Lower lobe of right lung (tissue), 2 donors: ENCODE data around the gene OR10G2. TPM values are rescaled to one million over a fixed set of nuclear protein-coding genes. Genes with fewer than 3 reads are reported as not detected.

Source experiments
- ATAC-seq, 2 donors: fragments of 200-7000 bp; cut with Tn5 transposase; one replicate each; pipeline ENCODE4 v1.9.1; 2020 to 2022; ENCODE audit warnings: mild to moderate bottlenecking in 2 of 2, moderate library complexity in 2 of 2
- DNase-seq: peaks from one replicate; pipeline ENCODE4 v3.0.0-alpha.2; 2020
- H3K27ac ChIP-seq: fragments of 200-600 bp; one replicate; pipeline ENCODE4 v1.8.0; 2022
- H3K27me3 ChIP-seq: fragments of 200-600 bp; one replicate; pipeline ENCODE4 v1.8.0; 2022; ENCODE audit warnings: low read depth
- H3K36me3 ChIP-seq: fragments of 200-600 bp; one replicate; pipeline ENCODE4 v1.8.0; 2022; ENCODE audit warnings: mild to moderate bottlenecking
- H3K4me1 ChIP-seq: fragments of 200-600 bp; one replicate; pipeline ENCODE4 v1.8.0; 2022
- H3K4me3 ChIP-seq: fragments of 200-600 bp; one replicate; pipeline ENCODE4 v1.8.0; 2022; ENCODE audit warnings: mild to moderate bottlenecking
- H3K9me3 ChIP-seq: fragments of 200-600 bp; one replicate; pipeline ENCODE4 v1.8.0; 2022
- CTCF ChIP-seq: fragments of 200-600 bp; IDR thresholded peaks from one replicate; pipeline ENCODE4 v1.8.0; 2022; ENCODE audit warnings: antibody characterized with exemption, mild to moderate bottlenecking
- intact Hi-C: fragments of 100-400 bp; cut with DNase I; formaldehyde crosslinking; loops from one replicate; pipeline ENCODE4 v1.11.0; 2022
- long read RNA-seq: library from polyadenylated mRNA; unstranded; transcript quantifications from one replicate; pipeline ENCODE4 v2.0.0, GENCODE V29; 2021
- total RNA-seq: library from RNA; stranded (reverse); fragmentation: NEBNext Ultra II Directional; extraction: Animal tissue kit (Norgen Biotek cat#: 25700); gene quantifications from one replicate; pipeline ENCODE4 v1.2.1, GENCODE V29; 2021
- donor health status: DM: no; HTN: yes; CAD: no; lungs with severe emphysema.

The OR10G2 gene
- total RNA-seq, result not detected
- long read RNA-seq, result 0 reads

DNA sequence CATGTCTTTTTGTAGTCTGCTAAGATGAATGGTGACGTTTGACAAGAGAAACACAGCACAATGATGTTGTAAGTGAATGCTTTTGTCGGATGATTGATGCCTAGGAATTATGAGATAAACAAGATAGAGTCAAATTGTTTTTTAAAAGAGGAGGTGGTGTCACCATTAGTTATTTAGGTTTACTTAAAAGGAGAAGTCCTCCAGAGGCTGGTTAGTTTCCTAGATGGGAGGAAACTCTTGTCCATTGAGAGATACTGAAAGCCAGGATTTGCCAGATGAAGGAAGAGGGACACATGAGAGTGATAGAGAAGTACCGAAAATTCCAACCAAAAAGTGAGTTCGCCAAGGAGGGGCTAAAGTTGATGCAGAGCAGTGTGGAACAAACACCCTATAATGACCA lies at the start of gene OR10G2:
OR10G2 (minus strand) TSS at position 101 of the 400 bp plus-strand sequence; CDS start at position 3, 98 bp downstream.
- Histone ChIP-seq H3K9me3 (no peaks in the 10 kb centered on the region), H3K27me3 (no peaks in the 10 kb centered on the region), H3K4me1 (no peaks in the 10 kb centered on the region), H3K4me3 (no peak within 1 kb of the TSS), H3K36me3 (no peaks in the 10 kb centered on the region), H3K27ac (no peak within 1 kb of the TSS)
- TF ChIP-seq CTCF, result no peak
- no peak for ATAC-seq
- no peak for DNase-seq
- intact Hi-C loops, result no loop called here

- no peak for ATAC-seq
- H3K27me3 ChIP-seq, result no peaks in the 10 kb centered on the region
- H3K9me3 ChIP-seq, result no peaks in the 10 kb centered on the region
- no peak for TF ChIP-seq CTCF
- H3K36me3 ChIP-seq, result no peaks in the 10 kb centered on the region
- DNase-seq, result no peak
- intact Hi-C loops, result no loop called here
- H3K27ac ChIP-seq, result no peak overlapping the region
- H3K4me1 ChIP-seq, result no peaks in the 10 kb centered on the region
- H3K4me3 ChIP-seq, result no peak overlapping the region
Measured at GRCh38 chr14:21680072-21680471, 45.3 kb upstream of the OR10G2 start.

DNA sequence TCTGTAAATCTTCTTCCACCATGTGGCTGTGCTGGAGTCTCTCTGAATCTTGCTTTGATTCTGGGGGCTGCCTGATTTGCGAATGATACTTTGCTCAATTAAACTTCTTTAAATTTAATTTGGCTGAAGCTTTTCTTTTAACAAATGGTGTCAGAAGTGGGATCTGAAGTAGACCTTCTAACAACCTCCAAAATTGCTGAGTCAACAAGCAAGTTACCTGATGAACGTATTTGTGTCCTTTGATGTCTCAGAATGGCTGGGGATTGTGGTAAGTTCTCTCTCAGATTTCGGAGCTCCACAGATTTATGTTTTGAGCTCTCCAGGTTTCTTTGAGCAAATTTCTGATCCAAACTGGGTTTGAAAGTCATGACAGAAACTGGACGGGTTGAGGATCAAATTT lies 40.8 kb upstream of the OR10G2 start:
- intact Hi-C loops, result no loop called here
- ATAC-seq (no peak), DNase-seq (no peak)
- no peak overlapping the region for H3K27ac ChIP-seq
- no peak overlapping the region for H3K4me3 ChIP-seq
- H3K36me3 ChIP-seq, result no peaks in the 10 kb centered on the region
- H3K27me3 ChIP-seq, result no peaks in the 10 kb centered on the region
- H3K9me3 ChIP-seq, result no peaks in the 10 kb centered on the region
- TF ChIP-seq CTCF, result no peak
- no peaks in the 10 kb centered on the region for H3K4me1 ChIP-seq

DNA sequence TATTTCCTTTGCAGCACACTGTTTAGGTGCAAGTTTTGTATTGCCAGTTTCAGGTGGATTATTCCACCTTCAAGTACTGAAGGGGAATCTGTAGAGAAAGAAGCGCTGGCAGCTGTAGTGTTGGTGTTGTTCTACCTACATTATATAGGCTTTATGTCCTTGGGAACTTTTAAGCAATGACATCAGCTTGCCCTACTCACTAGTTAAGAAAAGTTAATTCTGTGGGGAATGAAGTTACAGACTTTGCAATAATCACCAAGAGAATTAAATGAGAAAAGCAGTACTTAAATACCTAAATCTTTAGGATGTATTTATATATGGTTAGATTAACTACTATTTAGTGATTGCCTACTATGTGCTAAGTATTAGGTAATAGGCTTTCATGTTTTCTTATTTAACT lies 39.0 kb upstream of the OR10G2 start, which contains the start of gene OR4E1:
OR4E1 (minus strand) TSS at position 101 of the 400 bp plus-strand sequence. CDS start 2,883 bp downstream, outside the sequence.
- Histone ChIP-seq H3K36me3 (no peaks in the 10 kb centered on the region), H3K27ac (no peak within 1 kb of the TSS), H3K27me3 (no peaks in the 10 kb centered on the region), H3K4me3 (no peak within 1 kb of the TSS), H3K9me3 (no peaks in the 10 kb centered on the region), H3K4me1 (no peaks in the 10 kb centered on the region)
- no peak for ATAC-seq
- intact Hi-C loops, result no loop called here
- no peak for DNase-seq
- TF ChIP-seq CTCF, result no peak

DNA sequence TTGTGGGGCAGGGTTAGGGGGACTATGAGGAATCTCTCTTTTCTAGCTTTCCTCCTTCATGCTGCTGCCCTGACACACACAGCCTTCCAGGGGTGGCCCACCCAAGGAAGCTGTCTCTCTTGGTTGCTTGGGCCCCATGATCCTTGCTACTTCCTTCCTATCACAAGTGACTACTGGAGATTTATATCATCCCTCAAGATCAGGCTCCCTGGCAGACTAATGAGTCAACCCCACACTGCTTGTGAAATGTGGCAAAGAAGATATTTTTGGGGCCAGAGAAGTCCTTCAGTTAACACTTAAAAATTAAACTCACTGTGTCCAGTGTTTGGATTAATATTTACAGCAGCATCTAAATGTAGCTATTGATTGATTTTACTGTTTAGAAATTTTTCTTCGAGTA lies 37.4 kb upstream of the OR10G2 start:
- Histone ChIP-seq H3K4me3 (no peak overlapping the region), H3K9me3 (no peaks in the 10 kb centered on the region), H3K27me3 (no peaks in the 10 kb centered on the region), H3K4me1 (no peaks in the 10 kb centered on the region), H3K36me3 (no peaks in the 10 kb centered on the region), H3K27ac (no peak overlapping the region)
- no peak for TF ChIP-seq CTCF
- intact Hi-C loops, result no loop called here
- DNase-seq, result no peak
- ATAC-seq, result no peak

- ATAC-seq, result no peak
- no peaks in the 10 kb centered on the region for H3K36me3 ChIP-seq
- no peak overlapping the region for H3K27ac ChIP-seq
- DNase-seq, result no peak
- no peaks in the 10 kb centered on the region for H3K9me3 ChIP-seq
- no peak overlapping the region for H3K4me3 ChIP-seq
- no peaks in the 10 kb centered on the region for H3K27me3 ChIP-seq
- no peaks in the 10 kb centered on the region for H3K4me1 ChIP-seq
- intact Hi-C loops, result no loop called here
- TF ChIP-seq CTCF, result no peak
Measured at GRCh38 chr14:21671371-21671770, 36.6 kb upstream of the OR10G2 start.
